NCI-H1105 treated with DMSO at 0.1 percent for 48 hours (cell line): ENCODE measurements around the gene DDX39A.
"Not testable (repeated sequence)": the region's sequence is repeated elsewhere in the genome, so short reads cannot be mapped to it uniquely, and the experiment has no call there.

Experiments used
- DNase-seq: peaks from one replicate; lab custom pipeline; 2025; lab: John Stamatoyannopoulos, UW

Gene DDX39A

DNA sequence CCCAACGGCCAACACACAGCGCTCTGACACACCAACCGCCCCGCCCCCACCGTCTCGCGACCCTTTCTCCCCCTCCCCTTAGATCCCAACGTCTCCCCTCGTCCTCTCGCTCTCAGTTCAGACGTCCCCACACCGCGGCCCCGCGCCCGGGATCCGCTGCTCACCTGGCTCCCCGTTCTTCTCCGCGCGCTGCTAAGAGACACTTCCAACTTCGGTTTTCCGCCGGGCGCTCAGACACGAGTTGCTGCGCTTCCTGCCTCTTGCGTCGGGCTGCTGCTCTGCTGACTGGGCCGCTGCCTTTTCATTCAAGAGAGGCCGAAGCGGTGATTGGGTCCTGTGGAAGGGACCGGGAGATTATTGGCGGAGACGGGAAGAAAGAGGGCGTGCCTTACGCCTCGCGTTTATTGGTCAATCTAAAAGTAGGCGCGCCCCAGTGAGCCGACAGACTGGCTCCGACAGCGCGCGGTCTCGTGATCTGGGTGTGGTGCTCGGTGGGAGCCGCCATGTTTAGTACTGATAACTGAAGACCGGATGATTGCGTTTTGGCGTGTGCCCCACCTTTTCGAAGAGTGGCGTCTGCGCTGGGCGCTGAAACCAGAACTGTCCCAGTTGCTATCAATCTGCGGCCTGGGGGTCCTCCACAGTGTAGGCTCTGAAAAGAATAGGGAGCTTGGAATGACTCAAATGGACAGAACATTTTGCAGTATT lies at the start of gene DDX39A:
TSS of gene DDX39A (minus strand) at position 236 of the 708 bp plus-strand sequence. CDS start 6,121 bp downstream, outside the sequence.
- DNase-seq, result peak; percentile 99

DNA sequence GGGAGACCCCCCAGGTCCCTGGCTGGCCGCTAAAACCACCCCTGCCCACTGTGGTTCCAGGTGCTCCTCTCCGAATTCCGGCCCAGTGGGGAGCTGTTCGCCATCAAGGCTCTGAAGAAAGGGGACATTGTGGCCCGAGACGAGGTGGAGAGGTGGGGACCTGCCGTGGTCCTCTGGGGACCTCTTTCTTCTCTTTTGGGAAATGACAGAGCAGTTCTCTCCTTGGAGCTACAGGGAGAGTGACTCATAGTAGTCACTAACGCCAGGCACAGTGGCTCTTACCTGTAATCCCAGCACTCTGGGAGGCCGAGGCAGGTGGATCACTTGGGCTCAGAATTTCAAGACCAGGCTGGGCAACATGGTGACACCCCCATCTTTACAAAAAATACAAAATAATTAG lies 48.7 kb upstream of the DDX39A start:
- DNase-seq, result no peak

DNA sequence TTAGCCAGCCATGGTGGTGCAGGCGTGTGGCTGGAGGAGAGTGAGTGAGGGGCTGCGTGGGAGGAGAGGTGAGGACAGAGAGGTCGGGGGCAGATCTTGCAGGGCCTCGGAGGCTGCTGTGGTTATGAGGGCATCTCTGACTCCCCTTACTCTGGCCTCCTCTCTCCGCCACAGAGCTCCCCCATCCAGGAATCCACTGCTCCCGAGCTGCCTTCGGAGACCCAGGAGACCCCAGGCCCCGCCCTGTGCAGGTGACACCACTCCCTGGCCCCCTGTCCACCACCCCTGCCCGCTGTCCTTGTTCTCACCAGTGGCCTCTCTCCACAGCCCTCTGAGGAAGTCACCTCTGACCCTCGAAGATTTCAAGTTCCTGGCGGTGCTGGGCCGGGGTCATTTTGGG lies 48.2 kb upstream of the DDX39A start:
- DNase-seq, result no peak

DNA sequence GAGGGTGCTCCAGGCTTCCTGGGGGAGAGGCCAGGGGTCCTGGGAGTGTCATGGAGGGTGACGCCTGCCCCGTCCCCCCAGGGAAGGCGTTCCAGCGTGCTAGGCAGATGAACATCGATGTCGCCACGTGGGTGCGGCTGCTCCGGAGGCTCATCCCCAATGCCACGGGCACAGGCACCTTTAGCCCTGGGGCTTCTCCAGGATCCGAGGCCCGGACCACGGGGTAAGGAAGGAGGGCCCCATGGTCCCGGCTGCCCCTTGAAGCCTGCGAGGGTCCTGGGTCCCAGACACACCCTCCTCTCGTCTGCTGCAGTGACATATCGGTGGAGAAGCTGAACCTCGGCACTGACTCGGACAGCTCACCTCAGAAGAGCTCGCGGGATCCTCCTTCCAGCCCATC lies 44.6 kb upstream of the DDX39A start:
- no peak for DNase-seq

DNA sequence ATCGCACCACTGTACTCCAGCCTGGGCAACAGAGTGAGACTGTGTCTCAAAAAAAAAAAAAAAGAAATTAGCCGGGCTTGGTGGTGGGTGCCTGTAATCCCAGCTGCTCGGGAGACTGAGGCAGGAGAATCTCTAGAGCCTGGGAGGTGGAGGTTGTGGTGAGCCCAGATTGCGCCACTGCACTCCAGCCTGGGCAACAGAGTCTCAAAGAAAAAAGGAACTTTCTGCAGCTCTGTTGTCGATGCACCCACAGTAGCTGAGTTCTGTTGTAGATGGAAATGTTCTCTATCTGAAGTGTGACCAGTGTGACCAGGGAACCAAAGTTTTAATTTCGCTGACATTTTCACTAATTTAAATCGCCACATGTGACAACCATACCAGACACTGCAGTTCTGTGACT lies 43.3 kb upstream of the DDX39A start:
- not testable (repeated sequence) for DNase-seq

DNA sequence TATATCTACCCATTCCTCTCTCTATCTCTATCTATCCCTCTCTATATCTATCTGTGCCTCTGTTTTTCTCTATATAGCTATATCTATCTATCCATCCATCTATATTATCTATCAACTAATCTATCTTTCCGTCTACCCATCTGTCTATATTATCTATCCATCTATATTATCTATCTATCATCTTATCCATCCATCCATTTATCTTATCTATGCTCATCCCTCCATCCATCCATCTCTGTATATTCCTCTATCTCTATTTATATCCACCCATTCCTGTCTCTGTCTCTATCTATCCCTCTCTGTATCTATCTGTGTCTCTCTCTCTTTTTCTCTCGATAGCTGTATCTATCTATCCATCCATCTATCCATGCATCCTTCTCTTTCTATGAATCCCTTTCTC lies 41.8 kb upstream of the DDX39A start:
- DNase-seq, result no peak

DNA sequence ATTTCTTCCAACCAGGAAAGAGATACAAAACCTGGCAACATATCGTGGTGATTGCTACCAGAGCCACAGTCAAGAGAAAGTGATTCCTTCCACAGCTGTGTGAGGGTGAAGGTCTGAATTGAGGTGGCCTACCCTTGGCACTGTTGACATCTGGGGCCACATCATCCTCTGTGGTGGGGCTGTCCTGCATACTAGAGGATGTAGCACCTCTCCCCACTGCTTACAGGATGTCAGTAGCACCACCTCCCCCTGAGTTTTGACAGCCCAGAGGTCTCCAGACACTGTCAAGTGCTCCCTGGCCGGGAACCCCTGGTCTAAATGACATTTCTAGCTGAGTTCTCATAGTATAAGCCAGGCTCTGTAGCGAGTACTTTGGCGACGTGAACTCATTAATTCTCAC lies 40.6 kb upstream of the DDX39A start:
- DNase-seq, result no peak

DNA sequence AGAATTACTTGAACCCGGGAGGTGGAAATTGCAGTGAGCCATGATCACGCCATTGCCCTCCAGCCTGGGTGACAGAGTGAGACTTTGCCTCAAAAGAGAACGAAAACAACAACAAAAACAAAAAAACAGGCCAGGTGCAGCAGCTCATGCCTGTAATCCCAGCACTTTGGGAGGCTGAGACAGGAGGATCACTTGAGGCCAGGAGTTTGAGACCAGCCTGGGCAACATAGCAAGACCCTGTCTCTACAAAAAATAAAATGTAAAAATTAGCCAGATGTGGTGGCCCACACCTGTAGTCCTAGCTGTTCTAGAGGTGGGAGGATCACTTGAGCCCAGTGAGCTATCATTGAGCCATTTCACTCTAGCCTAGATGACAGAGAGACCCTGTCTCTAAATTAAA lies 33.2 kb upstream of the DDX39A start:
- DNase-seq, result not testable (repeated sequence)

DNA sequence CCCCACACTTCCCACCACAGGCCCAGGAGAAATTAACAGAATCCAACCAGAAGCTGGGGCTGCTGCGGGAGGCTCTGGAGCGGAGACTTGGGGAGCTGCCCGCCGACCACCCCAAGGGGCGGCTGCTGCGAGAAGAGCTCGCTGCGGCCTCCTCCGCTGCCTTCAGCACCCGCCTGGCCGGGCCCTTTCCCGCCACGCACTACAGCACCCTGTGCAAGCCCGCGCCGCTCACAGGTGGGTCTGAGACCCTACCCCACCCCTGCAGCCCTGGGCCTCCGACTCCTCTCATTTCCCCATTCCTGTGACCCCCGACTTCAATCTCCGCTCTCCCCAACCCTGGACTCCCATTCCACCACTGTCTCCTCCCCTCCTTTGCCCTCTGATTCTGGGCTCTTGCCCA lies 31.7 kb upstream of the DDX39A start:
- DNase-seq, result no peak

DNA sequence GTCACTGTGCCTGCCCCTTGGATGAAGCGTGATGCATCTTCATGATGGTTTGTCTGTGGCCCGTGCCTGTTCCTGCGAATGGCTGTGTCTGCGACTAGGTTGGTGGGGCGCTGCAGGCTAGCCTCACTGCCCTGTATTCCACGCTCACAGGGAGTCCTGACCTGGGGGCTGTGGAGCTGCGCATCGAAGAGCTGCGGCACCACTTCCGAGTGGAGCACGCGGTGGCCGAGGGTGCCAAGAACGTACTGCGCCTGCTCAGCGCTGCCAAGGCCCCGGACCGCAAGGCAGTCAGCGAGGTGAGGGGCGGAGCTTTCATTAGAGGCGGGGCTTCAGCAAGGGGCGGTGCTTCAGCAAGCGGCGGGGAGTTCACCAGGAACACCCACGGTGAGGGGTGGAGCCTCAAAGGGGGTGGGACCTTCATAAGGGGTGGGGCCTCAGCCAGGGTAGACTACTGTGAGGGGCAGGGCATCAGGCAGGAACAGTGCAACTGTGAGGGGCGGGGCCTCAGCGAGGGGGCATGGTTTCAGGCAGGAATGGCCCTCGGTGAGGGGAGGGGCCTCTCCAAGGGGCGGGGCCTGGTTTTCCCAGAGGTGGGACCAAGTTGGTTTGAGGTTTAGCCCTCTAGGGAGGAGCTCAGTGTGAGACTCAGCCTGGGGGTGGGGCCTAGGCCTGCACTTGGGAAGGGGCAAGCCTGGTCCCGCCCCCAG lies 31.2 kb upstream of the DDX39A start:
- DNase-seq, result no peak

DNA sequence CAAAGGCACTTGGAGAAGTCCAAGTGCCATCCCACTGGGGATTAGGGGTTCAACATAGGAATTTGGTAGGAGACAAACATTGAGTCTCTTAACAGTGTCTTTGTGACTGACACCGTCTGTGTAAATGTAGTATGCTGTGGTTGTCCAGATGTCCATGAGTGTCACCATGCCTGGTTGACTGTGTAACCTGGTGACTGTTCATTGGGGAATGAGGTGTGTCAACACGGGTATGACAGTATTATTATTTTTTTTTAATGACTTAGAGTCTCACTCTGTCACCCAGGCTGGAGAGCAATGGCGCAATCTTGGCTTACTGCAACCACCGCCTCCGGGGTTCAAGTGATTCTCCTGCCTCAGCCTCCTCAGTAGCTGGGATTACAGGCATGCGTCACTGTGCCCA lies 30.2 kb upstream of the DDX39A start:
- no peak for DNase-seq

DNA sequence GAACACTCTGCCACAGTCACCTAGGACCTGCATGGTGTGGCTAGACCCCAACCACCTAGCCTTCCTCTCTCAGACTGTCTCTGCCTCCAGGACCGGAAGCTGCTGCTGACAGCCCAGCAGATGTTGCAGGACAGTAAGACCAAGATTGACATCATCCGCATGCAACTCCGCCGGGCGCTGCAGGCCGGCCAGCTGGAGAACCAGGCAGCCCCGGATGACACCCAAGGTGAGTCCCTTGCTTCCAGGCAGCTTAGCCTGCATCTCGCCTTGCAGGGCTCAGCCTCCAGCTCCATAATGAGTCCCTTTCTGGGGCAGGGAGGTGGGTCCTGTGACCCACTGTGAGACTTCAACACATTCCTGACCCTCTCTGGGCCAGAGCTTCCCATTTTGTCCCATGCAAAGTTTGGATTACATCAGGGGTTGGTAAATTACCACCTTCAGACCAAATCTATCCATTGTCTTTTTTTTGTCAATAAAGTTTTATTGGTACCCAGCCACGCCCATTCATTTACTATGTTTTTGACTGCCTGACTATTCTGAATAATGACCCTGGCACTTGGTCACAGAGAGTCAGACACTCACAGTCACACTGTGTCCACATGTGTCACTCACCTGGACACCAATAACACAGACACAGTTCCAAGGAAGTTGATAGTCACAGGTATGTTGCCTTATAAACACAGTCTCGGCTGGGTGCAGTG lies 27.3 kb upstream of the DDX39A start:
- DNase-seq, result no peak

DNA sequence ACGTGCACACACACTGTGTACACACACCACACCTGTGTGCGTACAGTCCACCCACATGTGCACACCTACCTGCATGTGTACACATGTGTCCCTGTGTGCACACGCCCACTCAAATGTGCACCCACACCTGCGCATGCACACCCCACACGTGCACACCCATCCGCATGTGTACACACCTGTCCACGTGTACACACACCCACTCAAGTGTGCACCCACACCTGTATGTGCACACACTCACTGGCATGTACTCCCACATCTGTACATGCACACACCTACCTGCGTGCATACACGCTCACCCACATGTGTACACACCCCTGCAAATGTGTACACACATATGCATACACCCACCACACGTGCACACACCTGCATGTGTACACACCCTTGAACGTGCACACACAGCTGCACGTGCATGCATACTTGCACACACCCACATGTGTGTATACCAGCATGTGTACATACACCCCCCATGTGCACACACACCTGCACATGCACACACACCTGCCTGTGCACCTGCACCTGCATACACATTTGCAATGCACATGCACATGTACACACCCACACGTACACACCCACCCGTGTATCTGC lies 24.6 kb upstream of the DDX39A start:
- DNase-seq, result no peak

DNA sequence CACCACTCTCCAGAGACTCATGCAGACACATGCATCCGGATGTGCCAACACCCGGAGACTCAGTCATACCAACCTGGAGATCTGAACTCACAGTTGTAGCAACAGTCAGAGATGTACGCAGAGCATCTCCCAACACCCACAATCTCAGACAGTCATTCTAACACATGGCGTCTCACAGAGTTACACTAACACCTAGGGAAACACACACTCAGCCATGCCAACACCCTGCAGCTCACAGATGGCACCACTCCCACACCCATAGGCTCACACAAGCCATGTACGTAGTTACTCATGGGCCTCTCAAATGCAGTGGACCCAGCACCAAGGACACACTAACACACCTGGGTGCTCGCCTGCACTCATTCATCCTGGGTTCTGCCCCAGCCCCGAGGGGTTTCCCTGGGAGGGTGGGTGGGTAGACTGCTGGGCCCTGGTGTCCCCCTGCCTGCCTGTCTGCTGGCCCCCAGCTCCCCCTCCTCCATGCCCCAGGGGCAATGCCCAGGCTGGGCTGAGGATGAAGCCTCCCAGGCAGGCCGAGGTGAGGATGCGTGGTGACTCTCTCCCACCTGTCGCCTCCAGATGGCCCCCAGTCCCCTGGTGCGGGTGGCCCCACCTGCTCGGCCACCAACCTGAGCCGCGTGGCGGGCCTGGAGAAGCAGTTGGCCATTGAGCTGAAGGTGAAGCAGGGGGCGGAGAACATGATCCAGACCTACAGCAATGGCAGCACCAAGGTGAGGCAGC lies 23.9 kb upstream of the DDX39A start:
- DNase-seq, result no peak

DNA sequence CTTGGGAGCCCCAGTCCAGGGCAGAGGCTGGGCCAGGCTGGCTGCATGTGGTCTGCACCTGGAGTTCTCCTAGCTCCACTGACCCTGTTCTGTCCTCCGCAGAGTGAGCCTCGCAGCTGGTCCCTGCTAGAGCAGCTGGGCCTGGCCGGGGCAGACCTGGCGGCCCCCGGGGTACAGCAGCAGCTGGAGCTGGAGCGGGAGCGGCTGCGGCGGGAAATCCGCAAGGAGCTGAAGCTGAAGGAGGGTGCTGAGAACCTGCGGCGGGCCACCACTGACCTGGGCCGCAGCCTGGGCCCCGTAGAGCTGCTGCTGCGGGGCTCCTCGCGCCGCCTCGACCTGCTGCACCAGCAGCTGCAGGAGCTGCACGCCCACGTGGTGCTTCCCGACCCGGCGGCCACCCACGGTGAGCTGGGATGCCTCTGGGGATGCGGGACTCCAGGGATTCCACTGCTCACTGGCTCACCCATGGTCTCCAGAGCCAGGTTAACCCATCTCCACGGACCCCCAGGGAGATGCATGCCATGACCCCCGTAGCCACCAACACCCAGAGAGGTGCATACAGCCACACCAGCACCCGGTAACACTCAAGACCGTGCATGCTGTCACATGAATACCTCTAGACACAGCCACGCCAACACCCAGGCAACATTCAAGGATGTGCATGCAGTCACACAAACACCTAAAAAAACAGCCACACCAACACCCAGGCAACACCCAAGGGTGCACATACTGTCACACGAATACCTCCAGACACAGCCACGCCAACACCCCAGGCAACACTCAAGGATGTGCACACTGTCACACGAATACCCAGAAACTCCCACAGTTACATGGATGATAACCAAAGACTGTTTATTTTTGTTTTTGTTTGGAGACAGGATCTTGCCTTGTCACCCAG lies 22.1 kb upstream of the DDX39A start:
- no peak for DNase-seq

DNA sequence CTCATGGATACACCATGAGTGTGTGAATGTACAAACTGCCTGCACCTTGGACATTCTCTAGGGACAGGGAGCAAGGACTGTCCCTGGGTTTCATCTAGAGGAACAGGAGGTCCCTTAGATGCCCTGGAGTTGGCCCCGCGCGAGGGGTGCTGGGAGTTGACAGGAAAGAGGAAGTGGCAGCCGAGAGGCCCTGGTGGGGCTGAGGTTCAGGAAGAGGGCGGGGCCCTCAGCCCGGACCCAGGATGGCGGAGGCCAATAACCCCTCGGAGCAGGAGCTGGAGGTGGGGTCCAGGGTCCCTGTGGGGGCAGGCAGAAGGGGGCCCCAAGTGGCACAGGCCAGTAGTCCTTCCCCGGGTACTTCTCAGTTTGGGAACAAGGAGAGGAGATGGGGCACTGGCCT lies 20.9 kb upstream of the DDX39A start:
- no peak for DNase-seq

DNA sequence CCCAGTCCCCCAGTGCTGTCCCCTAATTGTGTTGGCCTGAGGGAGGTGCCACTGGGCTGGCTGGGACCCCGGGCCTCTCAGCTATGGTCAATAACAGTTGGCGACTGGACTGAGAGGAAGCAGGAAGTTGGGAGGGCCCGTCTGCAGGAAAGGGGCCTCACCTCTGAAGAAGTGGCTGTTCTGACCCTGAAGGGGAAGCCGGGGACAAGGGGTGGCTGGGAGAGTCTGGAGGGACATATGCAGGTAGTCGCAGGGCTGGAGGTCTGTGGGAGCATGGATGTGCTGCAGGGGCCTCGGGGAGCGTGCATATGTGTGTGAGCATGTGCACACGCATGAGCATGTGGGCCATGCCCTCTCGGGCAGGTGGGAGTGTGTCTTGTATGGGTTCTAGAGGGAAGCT lies 19.9 kb upstream of the DDX39A start:
- DNase-seq, result no peak

DNA sequence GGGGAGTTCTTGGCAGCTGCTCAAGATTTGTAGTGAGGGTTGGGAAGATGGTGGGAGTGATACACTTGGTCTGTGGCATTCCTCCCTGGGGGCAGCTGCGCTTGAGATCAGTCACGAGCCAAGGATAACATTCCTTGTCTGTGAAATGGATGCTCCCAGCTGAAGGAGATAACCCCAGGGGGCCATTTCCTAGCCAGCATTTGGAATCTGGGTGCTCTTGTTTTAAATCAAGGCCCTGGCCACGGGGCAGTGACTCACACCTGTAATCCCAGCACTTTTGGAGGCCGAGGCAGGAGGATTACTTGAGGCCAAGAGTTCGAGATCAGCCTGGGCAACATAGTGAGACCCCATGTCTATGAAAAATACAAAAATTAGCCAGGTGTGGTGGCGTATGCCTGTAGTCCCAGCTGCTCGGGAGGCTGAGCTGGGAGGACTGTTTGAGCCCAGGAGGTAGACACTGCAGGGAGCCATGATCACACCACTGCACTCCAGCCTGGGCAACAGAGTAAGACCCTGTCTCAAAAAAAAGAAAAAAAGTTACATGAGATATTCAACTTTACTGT lies 18.5 kb upstream of the DDX39A start:
- DNase-seq, result no peak

DNA sequence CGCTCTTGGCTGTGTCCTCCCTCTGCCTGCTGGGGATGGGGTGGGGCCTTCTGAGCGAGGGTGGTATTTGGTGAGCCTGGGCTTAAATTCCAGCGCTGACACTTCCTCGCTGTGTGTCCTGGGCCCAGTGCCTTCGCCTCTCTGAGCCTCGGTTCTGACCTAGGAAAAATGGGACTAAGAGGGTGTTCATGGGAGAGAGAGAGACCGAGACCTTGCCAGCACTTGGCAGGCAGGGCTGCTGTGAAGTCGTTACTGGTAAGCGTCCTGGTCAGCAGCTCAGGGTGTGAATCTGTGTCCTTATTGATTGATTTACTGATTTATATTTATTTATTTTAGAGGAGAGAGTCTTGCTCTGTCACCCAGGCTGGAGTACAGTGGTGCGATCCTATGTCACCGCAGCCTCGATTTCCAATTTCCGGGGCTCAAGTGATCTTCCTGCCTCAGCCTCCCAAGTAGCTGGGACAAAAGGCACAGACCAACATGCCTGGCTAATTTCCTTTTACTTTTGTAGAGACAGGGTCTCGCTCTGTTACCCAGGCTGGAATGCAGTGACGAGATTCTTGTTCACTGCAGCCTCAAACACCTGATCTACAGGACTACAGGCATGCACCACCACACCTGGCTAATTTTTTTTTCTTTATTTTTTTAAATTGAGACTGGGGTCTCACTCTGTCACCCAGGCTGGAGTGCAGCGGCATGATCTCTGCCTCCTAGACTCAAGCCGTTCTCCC lies 16.3 kb upstream of the DDX39A start:
- DNase-seq, result no peak
